WTC11 (cell line): ENCODE measurements around the gene NBAS. TPM values are rescaled to one million over a fixed set of nuclear protein-coding genes. Genes with fewer than 3 reads are reported as not detected.
A peak's percentile ranks its signal among the peaks of the same experiment; 100 is the strongest.

ENCODE experiments used
- ATAC-seq: fragments of 200-7000 bp; cut with Tn5 transposase; 2 replicates; pipeline ENCODE4 v1.10.0; 2021; ENCODE audit warnings: mild to moderate bottlenecking, moderate library complexity
- CTCF ChIA-PET: fragments of 300-600 bp; sonication (Branson Sonifier 250); formaldehyde crosslinking; loops from one replicate; lab custom pipeline; 2021; ENCODE audit warnings: antibody characterized with exemption; lab: Charles Lee
- POLR2A ChIA-PET: fragments of 350-600 bp; sonication (Branson Sonifier 250); formaldehyde crosslinking; loops from one replicate; lab custom pipeline; 2021; ENCODE audit warnings: antibody characterized with exemption; lab: Charles Lee
- DNase-seq: peaks from one replicate; pipeline ENCODE4 v3.0.0; 2021; ENCODE audit warnings: low spot score
- H3K27ac Mint-ChIP-seq: 2 replicates; pipeline ENCODE4 v1.8.0; 2021; ENCODE audit warnings: mixed read lengths
- H3K27me3 Mint-ChIP-seq: 2 replicates; pipeline ENCODE4 v1.8.0; 2021; ENCODE audit warnings: low read depth, mild to moderate bottlenecking, moderate library complexity, mixed read lengths
- H3K36me3 Mint-ChIP-seq: 2 replicates; pipeline ENCODE4 v1.8.0; 2021; ENCODE audit warnings: mixed read lengths
- H3K4me1 Mint-ChIP-seq: 2 replicates; pipeline ENCODE4 v1.8.0; 2022; ENCODE audit warnings: mixed read lengths
- H3K4me3 Mint-ChIP-seq: 2 replicates; pipeline ENCODE4 v1.8.0; 2021; ENCODE audit warnings: mild to moderate bottlenecking, moderate library complexity, mixed read lengths
- H3K9me3 Mint-ChIP-seq: 2 replicates; pipeline ENCODE4 v1.8.0; 2021; ENCODE audit warnings: mixed read lengths
- AFF4 ChIP-seq: sonication (generic); formaldehyde crosslinking; IDR thresholded peaks from 2 replicates; pipeline ENCODE4 v1.8.1; 2023; ENCODE audit warnings: mild to moderate bottlenecking, missing genetic modification reagents, borderline replicate concordance
- ATF2 ChIP-seq: sonication (generic); formaldehyde crosslinking; IDR thresholded peaks from 2 replicates; pipeline ENCODE4 v1.8.1; 2022; ENCODE audit warnings: low read depth, missing genetic modification reagents, borderline replicate concordance
- ELF4 ChIP-seq: sonication (generic); formaldehyde crosslinking; IDR thresholded peaks from 2 replicates; pipeline ENCODE4 v1.8.1; 2022; ENCODE audit warnings: low read depth, mild to moderate bottlenecking, moderate library complexity, missing genetic modification reagents
- ERG ChIP-seq: fragments of 250-450 bp; sonication (Bioruptor Pico); IDR thresholded peaks from 2 replicates; pipeline ENCODE4 v1.8.0; 2021; ENCODE audit warnings: mild to moderate bottlenecking
- ETV6 ChIP-seq: sonication (generic); formaldehyde crosslinking; IDR thresholded peaks from 2 replicates; pipeline ENCODE4 v1.8.1; 2022; ENCODE audit warnings: mild to moderate bottlenecking, missing genetic modification reagents
- GABPB1 ChIP-seq: sonication (generic); formaldehyde crosslinking; IDR thresholded peaks from 2 replicates; pipeline ENCODE4 v1.8.1; 2023; ENCODE audit warnings: mild to moderate bottlenecking, missing genetic modification reagents
- GTF2I ChIP-seq: fragments of 250-450 bp; sonication (Bioruptor Pico); conservative IDR thresholded peaks from 2 replicates; pipeline ENCODE4 v1.4.0; 2021; ENCODE audit warnings: mild to moderate bottlenecking
- NR1H2 ChIP-seq: sonication (generic); formaldehyde crosslinking; IDR thresholded peaks from 2 replicates; pipeline ENCODE4 v1.9.0; 2021; ENCODE audit warnings: mild to moderate bottlenecking, moderate library complexity, missing genetic modification reagents
- NR2C2 ChIP-seq: sonication (generic); formaldehyde crosslinking; IDR thresholded peaks from 2 replicates; pipeline ENCODE4 v1.8.0; 2022; ENCODE audit warnings: mild to moderate bottlenecking, missing genetic modification reagents
- NR3C1 ChIP-seq: sonication (generic); formaldehyde crosslinking; conservative IDR thresholded peaks from 2 replicates; pipeline ENCODE4 v1.8.1; 2023; ENCODE audit warnings: low read depth, mild to moderate bottlenecking, missing genetic modification reagents
- SMAD4 ChIP-seq: sonication (generic); formaldehyde crosslinking; IDR thresholded peaks from 2 replicates; pipeline ENCODE4 v1.8.0; 2022; ENCODE audit warnings: mild to moderate bottlenecking, missing genetic modification reagents
- STAT6 ChIP-seq: sonication (generic); formaldehyde crosslinking; conservative IDR thresholded peaks from 2 replicates; pipeline ENCODE4 v1.8.1; 2023; ENCODE audit warnings: mild to moderate bottlenecking, low read depth, missing genetic modification reagents, moderate library complexity
- TEAD1 ChIP-seq: sonication (generic); formaldehyde crosslinking; IDR thresholded peaks from 2 replicates; pipeline ENCODE4 v1.8.0; 2022; ENCODE audit warnings: mild to moderate bottlenecking, missing genetic modification reagents
- USF2 ChIP-seq: sonication (generic); formaldehyde crosslinking; IDR thresholded peaks from 2 replicates; pipeline ENCODE4 v1.8.1; 2023; ENCODE audit warnings: mild to moderate bottlenecking, missing genetic modification reagents, moderate library complexity
- ZNF396 ChIP-seq: fragments of 250-450 bp; sonication (Bioruptor Pico); IDR thresholded peaks from 2 replicates; pipeline ENCODE4 v1.8.0; 2021; ENCODE audit warnings: mild to moderate bottlenecking, moderate library complexity, borderline replicate concordance
- ZNF425 ChIP-seq: fragments of 250-450 bp; sonication (Bioruptor Pico); conservative IDR thresholded peaks from 2 replicates; pipeline ENCODE4 v1.9.0; 2021; ENCODE audit warnings: mild to moderate bottlenecking
- total RNA-seq: library from RNA; stranded (reverse); gene quantifications from 3 replicates; pipeline ENCODE4 v1.2.3, GENCODE V29; 2021

Gene NBAS
- total RNA-seq, 1 experiment from 2014 or later: 32.3 TPM

GRCh38 chr2:15172825-15173224 lies 388.3 kb downstream of the NBAS start:
- POLR2A ChIA-PET: no interaction called here
- no peak overlapping the region for H3K4me3 Mint-ChIP-seq
- H3K27ac Mint-ChIP-seq: no peak overlapping the region
- CTCF ChIA-PET: no interaction called here
- no peak for ATAC-seq
- no peaks in the 10 kb centered on the region; the same call in none of the 2 replicates for H3K36me3 Mint-ChIP-seq
- TF ChIP-seq SMAD4 (no peak), GABPB1 (CRISPR knock-in tag) (0 out of 2 replicates have a peak, but pooled peaks have one; percentile 33)
- H3K4me1 Mint-ChIP-seq: peaks cover 22% of the 10 kb centered on the region
- no peaks in the 10 kb centered on the region for H3K9me3 Mint-ChIP-seq
- H3K27me3 Mint-ChIP-seq: no peaks in the 10 kb centered on the region
- DNase-seq: no peak

GRCh38 chr2:15170070-15170775 lies 390.9 kb downstream of the NBAS start:
- no peaks in the 10 kb centered on the region for H3K27me3 Mint-ChIP-seq
- peak; percentile 29 for DNase-seq
- peak overlapping the region; percentile 78 for H3K27ac Mint-ChIP-seq
- peak; percentile 92 for ATAC-seq
- no peak overlapping the region for H3K4me3 Mint-ChIP-seq
- CTCF ChIA-PET: no interaction called here
- no peaks in the 10 kb centered on the region for H3K9me3 Mint-ChIP-seq
- H3K36me3 Mint-ChIP-seq: no peaks in the 10 kb centered on the region; the same call in none of the 2 replicates
- POLR2A ChIA-PET: no interaction called here
- peaks cover 22% of the 10 kb centered on the region for H3K4me1 Mint-ChIP-seq
- TF ChIP-seq ZNF425 (no peak), USF2 (CRISPR knock-in tag) (no peak), NR1H2 (CRISPR knock-in tag) (no peak), GABPB1 (CRISPR knock-in tag) (no peak), ETV6 (peak; percentile 58; the same call in 1 of the 2 replicates)
- TF ChIP-seq, all 79 proteins: peak for 1

GRCh38 chr2:15169326-15170069 lies 391.6 kb downstream of the NBAS start:
- H3K4me3 Mint-ChIP-seq: no peak overlapping the region
- DNase-seq (no peak), ATAC-seq (peak; percentile 17)
- peaks cover 22% of the 10 kb centered on the region for H3K4me1 Mint-ChIP-seq
- H3K36me3 Mint-ChIP-seq: no peaks in the 10 kb centered on the region; the same call in none of the 2 replicates
- H3K27ac Mint-ChIP-seq: peak overlapping the region; percentile 78
- H3K27me3 Mint-ChIP-seq: no peaks in the 10 kb centered on the region
- no peaks in the 10 kb centered on the region for H3K9me3 Mint-ChIP-seq
- TF ChIP-seq TEAD1: no peak
- TF ChIP-seq ELF4 (CRISPR knock-in tag): no peak
- TF ChIP-seq STAT6 (CRISPR knock-in tag): no peak
- TF ChIP-seq ERG (CRISPR knock-in tag): no peak
- TF ChIP-seq NR2C2 (CRISPR knock-in tag): no peak
- TF ChIP-seq ATF2 (CRISPR knock-in tag): no peak
- TF ChIP-seq ZNF396 (CRISPR knock-in tag): no peak
- TF ChIP-seq GTF2I (CRISPR knock-in tag): no peak
- TF ChIP-seq NR3C1: no peak
- no peak for TF ChIP-seq AFF4 (CRISPR knock-in tag)
- ChIA-PET CTCF (interaction anchor here (1.0 kb wide), 1 partner anchor 9 kb away, joined by 3 read pairs; no protein-coding TSS in a partner anchor), POLR2A (no interaction called here)
